GM18505 (cell line): Measurements from ENCODE around the gene PAOX.
"Not testable (repeated sequence)": the region's sequence is repeated elsewhere in the genome, so short reads cannot be mapped to it uniquely, and the experiment has no call there.

Experiments used
- ATAC-seq: cut with Tn5 transposase; IDR thresholded peaks from one replicate; pipeline ENCODE4 v1.9.1; 2021; ENCODE audit not compliant: unreplicated experiment
- POLR2A ChIP-seq: IDR thresholded peaks from 4 replicates; pipeline ENCODE4 v1.6.1; 2011; ENCODE audit warnings: borderline replicate concordance; ENCODE audit not compliant: insufficient read depth, insufficient read length; ENCODE audit errors: extremely low read depth

The PAOX gene

DNA sequence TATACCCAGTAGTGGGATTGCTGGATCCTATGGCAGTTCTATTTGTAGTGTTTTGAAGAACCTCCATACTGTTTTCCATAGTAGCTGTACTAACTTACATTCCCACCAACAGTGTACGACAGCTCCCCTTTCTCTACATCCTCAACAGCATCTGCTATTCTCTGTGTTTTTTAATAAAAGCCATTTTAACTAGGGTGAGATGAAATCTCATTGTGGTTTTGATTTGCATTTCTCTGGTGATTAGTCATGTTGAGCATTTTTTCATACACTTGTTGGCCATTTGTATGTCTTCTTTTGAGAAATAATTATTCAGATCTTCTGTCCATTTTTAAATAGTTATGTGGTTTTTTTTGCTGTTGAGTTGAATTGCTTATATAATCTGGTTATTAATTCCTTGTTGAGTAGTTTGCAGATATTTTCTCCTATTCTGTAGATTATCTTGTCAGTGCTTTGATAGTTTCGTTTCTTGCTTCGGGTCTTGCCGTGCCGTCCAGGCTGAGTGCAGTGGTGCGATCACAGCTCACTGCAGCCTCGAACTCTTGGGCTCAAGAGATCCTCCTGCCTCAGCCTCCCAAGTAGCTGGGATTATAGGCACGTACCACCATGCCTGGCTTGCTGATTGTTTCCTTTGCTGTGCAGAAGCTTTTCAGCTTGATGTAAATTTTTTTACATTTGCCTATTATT is 26.9 kb downstream of the PAOX start:
- ATAC-seq: no peak

DNA sequence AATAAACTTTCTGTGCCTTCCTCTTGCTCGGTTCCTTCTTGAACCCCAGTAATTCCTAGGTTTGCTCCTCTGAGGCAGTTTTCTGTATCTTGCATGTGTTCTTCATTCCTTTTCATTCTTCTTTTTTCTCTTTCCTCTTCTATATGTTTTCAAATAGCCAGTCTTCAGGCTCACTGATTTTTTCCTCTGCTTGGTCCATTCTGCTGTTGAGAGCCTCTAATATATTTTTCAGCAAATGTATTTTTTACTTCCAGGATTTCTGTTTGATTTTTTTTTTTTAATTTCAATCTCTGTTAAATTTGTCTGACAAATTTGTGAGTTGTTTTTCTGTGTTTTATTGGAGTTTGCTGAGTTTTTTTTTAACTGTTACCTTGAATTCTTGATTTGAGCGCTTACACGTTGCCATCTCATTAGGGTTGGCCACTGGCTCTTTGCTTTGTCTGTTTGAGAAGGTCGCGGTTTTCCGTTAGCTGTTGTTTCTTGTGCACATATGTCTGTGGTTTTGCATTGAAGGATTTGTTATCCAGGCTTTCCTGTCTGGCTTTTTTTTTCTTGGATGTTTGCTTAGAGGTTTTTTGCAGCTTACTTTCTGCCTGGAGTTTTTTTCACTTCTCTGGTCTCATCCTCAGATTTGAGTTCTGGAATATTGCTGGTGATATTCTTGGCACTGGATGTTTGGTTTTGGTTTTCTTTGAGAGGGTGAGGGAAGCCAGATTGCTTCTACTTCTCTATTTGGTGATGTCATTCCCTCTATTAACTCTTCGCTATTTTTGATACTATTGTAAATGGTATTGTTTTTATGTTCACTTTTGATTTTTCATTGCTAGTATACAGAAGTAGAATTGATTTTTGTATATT is 32.7 kb downstream of the PAOX start:
- ATAC-seq: no peak
- TF ChIP-seq POLR2A: no peak

More for the DNA sequence above, 26.9 kb downstream of the PAOX start:
- no peak for TF ChIP-seq POLR2A

GRCh38 chr10:133412381-133412711 is 33.3 kb downstream of the PAOX start:
- TF ChIP-seq POLR2A: no peak
- no peak for ATAC-seq

GRCh38 chr10:133414401-133414800 is 35.3 kb downstream of the PAOX start:
- not testable (repeated sequence) for ATAC-seq

DNA sequence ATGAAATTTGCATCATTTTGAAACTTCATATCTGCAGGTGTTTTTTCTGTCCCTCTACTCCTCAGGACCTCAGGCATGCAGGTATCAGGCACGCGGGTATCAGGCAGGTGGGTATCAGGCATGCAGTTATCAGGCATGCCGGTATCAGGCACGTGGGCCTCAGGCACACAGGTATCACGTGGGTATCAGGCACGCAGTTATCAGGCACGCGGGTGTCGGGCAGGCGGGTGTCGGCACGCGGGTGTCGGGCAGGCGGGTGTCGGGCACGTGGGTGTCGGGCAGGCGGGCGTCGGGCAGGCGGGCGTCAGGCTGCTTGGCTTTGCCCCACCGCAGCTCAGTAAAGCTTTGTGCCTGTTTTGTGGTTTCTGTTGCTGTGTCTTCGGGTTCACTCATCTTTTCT is 36.7 kb downstream of the PAOX start:
- no peak for ATAC-seq
- no peak for TF ChIP-seq POLR2A

- no peak for TF ChIP-seq POLR2A
- no peak for ATAC-seq
Observed at GRCh38 chr10:133418289-133418993, 39.4 kb downstream of the PAOX start.

DNA sequence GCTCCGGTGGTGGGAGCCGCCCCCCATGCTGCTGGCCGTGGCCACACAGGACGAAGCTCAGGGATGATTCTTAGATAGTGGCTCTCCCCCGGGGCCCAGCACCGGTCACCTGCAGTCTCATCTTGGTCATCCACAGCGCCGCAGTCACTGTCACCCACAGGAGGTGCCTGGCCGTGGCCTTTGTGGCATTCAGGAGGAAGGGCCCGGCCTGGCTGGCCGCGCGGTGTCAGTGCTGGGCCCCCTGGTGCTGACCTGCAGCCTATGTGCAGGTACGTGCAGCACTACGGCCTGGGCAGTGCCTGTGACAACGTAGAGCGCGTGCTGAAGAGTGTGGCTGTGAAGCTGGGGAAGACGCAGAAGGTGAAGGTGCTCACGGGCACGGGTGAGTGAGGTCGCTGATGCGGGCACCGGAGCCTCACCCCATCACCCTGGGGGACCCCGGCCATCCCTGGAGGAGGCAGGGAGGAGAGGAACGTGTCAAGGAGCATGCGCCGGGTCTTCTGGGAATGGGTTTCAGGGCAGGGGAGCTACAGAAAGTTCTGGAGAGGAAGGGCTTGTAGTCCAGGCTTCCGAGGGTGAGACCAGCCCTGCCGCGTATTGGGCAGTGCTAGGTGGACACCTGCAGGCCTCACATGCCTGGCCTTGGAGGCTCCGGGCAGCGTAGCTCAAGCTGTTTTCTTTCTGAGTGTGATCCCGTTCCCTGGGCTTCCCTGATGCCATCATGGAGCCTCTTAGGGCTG is 40.3 kb downstream of the PAOX start:
- peak; percentile 23 for TF ChIP-seq POLR2A
- ATAC-seq: no peak

DNA sequence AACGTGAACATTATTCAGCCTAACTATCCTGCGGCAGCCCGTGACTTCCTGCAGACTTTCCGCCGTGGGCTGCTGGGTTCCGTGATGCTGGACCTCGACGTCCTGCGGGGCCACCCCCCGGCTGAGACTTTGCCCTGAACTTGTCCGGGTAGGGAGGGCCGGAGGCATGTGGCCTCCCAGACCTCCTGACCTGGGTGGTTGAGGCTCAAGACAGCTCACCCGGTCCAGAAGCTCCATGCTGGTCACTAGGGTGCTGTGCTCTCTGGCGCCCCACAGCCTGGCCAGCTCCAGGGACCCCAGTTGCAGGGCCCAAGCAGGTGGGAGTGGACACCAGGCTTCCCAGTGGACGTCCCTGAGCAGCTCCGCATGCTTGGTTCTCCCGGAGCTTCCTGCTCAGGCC is 41.0 kb downstream of the PAOX start:
- no peak for ATAC-seq
- TF ChIP-seq POLR2A: no peak

DNA sequence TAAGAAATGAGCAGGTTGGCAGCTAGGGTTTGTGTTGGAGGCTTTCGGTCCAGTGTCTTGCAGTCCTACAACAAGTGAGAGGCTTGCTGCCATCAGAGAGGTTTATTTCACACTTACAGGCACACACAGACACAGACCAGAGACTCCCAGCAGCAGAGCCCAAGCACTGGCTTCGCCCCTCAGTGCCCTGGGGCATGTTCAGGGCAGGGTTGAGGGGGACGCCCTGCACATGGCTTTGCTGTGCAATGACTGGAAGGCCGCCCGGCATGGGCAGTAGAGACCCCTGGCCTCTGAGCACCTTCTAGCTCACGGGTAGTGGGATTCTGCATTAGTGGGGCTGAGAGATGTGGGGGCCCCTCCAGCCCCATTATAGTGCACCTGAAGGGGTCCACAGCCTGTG is 41.5 kb downstream of the PAOX start:
- TF ChIP-seq POLR2A: no peak
- no peak for ATAC-seq

GRCh38 chr10:133421336-133422222 is 42.5 kb downstream of the PAOX start:
- no peak for TF ChIP-seq POLR2A
- no peak for ATAC-seq

DNA sequence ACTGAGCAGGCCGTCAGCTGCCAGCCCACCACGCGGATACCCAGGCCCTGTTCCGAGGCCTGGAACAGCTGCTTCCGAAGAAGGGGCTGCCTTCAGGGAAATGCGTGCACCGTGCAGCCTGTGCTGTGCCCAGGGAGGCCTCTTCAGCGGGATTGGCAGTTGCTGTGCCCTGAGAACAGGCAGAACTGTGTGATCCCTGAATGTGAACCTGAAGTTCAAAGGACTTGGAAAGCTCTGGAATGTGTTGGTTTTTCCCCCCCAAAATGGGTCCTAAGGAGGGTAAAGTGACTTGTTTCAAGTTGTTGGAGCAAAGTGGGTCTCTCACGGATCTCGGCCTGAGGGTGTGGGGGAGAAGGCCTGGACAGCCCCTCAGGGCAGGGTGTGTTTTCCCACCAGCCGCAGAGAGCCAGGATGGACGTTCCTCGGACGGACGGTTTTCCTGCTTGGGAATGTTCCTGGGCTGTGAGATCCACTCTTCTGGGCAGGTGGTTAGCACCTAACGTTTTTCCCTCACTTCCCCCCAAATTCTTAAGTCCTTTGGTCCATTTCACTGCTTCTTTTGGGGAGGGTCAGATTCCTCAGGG is 43.3 kb downstream of the PAOX start:
- ATAC-seq: no peak
- no peak for TF ChIP-seq POLR2A
